ENCODE data around the gene EID3. TPM values are rescaled to one million over a fixed set of nuclear protein-coding genes. Genes with fewer than 3 reads are reported as not detected.
A peak's percentile ranks its signal among the peaks of the same experiment; 100 is the strongest.

EID3 gene
- total and polyA plus RNA-seq, 7 donors, result 0.28 to 1.3 (median 0.95) TPM

- intact Hi-C loops (cut with DNase I), result loop anchor here (10.0 kb wide), 2 partner anchors 812 to 832 kb away; no protein-coding TSS in a partner anchor
- Histone ChIP-seq H3K4me1 (peaks cover 1% of the 10 kb centered on the region), H3K27me3 (ENCODE audit: insufficient read depth in 3 of 3, low read length in 2 of 3) (no peaks in the 10 kb centered on the region), H3K27ac (no peak overlapping the region), H3K4me3 (no peak overlapping the region), H3K36me3 (ENCODE audit: insufficient read depth in 1 of 2, low read depth in 1 of 2) (peaks cover 11 to 78% of the 10 kb centered on the region in 2 donors), H3K9me3 (no peaks in the 10 kb centered on the region)
- no peak for DNase-seq
- WGBS, 3 donors, result 98 to 100% (median 99%) methylated on average over 1 of the region's 1 CpG
- no peak for TF ChIP-seq CTCF (IDR thresholded peaks at IDR 0.05)
- no peak for ATAC-seq
Observed at GRCh38 chr12:104312654-104313053, 9.1 kb downstream of the EID3 start.

GRCh38 chr12:104313568-104314241 lies 10.2 kb downstream of the EID3 start:
- TF ChIP-seq CTCF (IDR thresholded peaks at IDR 0.05), result no peak
- no peaks in the 10 kb centered on the region for H3K9me3 ChIP-seq
- ATAC-seq (no peak), DNase-seq (no peak)
- no peaks in the 10 kb centered on the region for H3K27me3 ChIP-seq (ENCODE audit: insufficient read depth in 3 of 3, low read length in 2 of 3)
- 70 to 83% (median 73%) methylated on average over 4 of the region's 4 CpGs for WGBS, 3 donors
- no peaks in the 10 kb centered on the region for H3K4me1 ChIP-seq
- peak overlapping the region; percentile 42 for H3K27ac ChIP-seq
- no peak overlapping the region for H3K4me3 ChIP-seq
- peaks cover 11 to 88% of the 10 kb centered on the region in 2 donors for H3K36me3 ChIP-seq (ENCODE audit: insufficient read depth in 1 of 2, low read depth in 1 of 2)
- intact Hi-C loops (cut with DNase I), result loop anchor here (10.0 kb wide), 2 partner anchors 811 to 831 kb away; no protein-coding TSS in a partner anchor

GRCh38 chr12:104314242-104314614 lies 10.7 kb downstream of the EID3 start:
- Histone ChIP-seq H3K27me3 (ENCODE audit: insufficient read depth in 3 of 3, low read length in 2 of 3) (no peaks in the 10 kb centered on the region), H3K4me3 (no peak overlapping the region), H3K36me3 (ENCODE audit: insufficient read depth in 1 of 2, low read depth in 1 of 2) (peaks cover 11 to 93% of the 10 kb centered on the region in 2 donors), H3K9me3 (no peaks in the 10 kb centered on the region), H3K4me1 (no peaks in the 10 kb centered on the region), H3K27ac (peak overlapping the region; percentile 42)
- no peak for TF ChIP-seq CTCF (IDR thresholded peaks at IDR 0.05)
- DNase-seq (no peak), ATAC-seq (peak; percentile 40 to 64 (median 55))
- 95 to 100% (median 96%) methylated on average over 1 of the region's 1 CpG for WGBS, 3 donors
- intact Hi-C loops (cut with DNase I), result loop anchor here (10.0 kb wide), 2 partner anchors 811 to 831 kb away; no protein-coding TSS in a partner anchor

GRCh38 chr12:104315326-104316224 lies 12.0 kb downstream of the EID3 start:
- Histone ChIP-seq H3K4me3 (no peak overlapping the region), H3K36me3 (ENCODE audit: insufficient read depth in 1 of 2, low read depth in 1 of 2) (peaks cover 13 to 100% of the 10 kb centered on the region in 2 donors), H3K9me3 (no peaks in the 10 kb centered on the region), H3K27ac (no peak overlapping the region), H3K27me3 (ENCODE audit: insufficient read depth in 3 of 3, low read length in 2 of 3) (no peaks in the 10 kb centered on the region), H3K4me1 (no peaks in the 10 kb centered on the region)
- DNase-seq, result no peak
- WGBS, 3 donors, result 85 to 96% (median 89%) methylated on average over 10 of the region's 10 CpGs
- no peak for TF ChIP-seq CTCF (IDR thresholded peaks at IDR 0.05)
- ATAC-seq, result no peak
- intact Hi-C loops (cut with DNase I), result loop anchor here (10.0 kb wide), 2 partner anchors 809 to 829 kb away; no protein-coding TSS in a partner anchor
